ENCODE data around the gene LYSMD3.

GRCh38 chr5:90548069-90548593, 18.7 kb upstream of the LYSMD3 start:
- TF ChIP-seq ZNF274 (IDR thresholded peaks at IDR 0.05; ENCODE audit: low read depth, low read length) = no peak
- TF ChIP-seq SUZ12 (IDR thresholded peaks at IDR 0.05; ENCODE audit: extremely low read depth, insufficient read depth, insufficient read length) = no peak
- TF ChIP-seq YY1 (IDR thresholded peaks at IDR 0.05; ENCODE audit: insufficient read depth, insufficient read length) = no peak

All from NT2/D1 (cell line).